GM19025 (cell line): ENCODE results near the gene FAM180A.

Experiments used
- ATAC-seq: cut with Tn5 transposase; IDR thresholded peaks from one replicate; pipeline ENCODE4 v1.9.1; 2021; ENCODE audit warnings: mild to moderate bottlenecking, low read depth, moderate library complexity; ENCODE audit not compliant: unreplicated experiment

FAM180A gene

DNA sequence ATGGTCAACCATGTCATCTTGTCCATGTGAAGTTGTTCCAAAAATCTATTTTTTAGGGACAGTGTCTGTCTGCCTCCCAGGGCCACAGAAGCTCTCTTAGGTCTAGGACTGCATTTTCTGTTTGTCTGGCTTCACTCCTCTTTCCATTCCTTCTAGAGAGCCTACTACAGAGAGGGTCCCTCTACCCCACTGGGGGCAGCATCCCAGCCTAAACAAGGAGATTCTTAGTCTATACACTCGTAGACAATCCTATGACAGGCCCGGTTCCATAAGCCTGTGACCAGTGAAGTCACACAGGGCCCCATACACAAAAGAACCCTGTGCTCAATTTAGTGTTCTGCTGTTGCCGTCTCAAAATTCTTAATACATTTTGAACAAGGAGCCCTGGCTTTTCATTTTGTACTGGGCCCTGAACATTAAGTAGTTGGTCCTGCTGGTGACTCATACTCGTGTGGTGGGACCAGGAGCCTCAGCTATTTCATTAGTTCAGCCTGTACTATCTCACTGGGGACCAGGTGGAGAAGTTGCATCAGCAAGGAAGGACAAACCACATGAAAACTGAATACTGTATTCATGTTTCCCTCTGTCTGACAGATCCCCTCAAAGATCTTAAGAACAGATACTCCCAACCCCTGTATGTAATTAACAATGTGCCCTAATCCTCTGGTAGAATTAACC is 23.5 kb upstream of the FAM180A start:
- ATAC-seq = no peak

GRCh38 chr7:135771051-135771450 is 22.4 kb upstream of the FAM180A start:
- no peak for ATAC-seq

DNA sequence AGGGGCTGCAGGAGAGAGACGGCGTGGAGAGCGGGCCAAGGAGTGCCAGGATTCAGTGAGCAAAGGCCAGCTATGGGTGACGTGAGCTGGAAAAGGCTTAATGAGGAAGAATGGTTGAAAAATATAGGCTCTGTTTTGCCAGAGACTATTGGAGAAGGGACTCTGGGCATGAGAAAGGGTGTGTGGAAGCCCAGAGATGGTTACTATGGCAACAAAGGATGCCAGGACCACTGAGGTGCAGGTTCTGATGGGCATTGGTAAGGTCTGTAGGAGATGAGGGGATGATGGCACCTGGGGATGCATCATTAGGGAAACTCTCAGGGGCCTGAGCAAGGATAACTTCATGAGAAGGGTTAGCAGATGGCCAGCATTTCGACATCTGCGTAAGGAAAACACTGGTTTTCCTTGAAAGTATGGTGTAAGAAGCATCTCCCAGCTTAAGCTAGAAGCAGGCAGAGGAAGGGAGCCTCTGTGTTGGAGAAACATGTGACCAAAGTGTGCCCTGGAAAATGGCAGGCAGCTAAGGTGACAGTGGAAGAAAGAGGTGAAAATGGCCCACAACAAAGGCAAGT is 21.6 kb upstream of the FAM180A start:
- no peak for ATAC-seq

DNA sequence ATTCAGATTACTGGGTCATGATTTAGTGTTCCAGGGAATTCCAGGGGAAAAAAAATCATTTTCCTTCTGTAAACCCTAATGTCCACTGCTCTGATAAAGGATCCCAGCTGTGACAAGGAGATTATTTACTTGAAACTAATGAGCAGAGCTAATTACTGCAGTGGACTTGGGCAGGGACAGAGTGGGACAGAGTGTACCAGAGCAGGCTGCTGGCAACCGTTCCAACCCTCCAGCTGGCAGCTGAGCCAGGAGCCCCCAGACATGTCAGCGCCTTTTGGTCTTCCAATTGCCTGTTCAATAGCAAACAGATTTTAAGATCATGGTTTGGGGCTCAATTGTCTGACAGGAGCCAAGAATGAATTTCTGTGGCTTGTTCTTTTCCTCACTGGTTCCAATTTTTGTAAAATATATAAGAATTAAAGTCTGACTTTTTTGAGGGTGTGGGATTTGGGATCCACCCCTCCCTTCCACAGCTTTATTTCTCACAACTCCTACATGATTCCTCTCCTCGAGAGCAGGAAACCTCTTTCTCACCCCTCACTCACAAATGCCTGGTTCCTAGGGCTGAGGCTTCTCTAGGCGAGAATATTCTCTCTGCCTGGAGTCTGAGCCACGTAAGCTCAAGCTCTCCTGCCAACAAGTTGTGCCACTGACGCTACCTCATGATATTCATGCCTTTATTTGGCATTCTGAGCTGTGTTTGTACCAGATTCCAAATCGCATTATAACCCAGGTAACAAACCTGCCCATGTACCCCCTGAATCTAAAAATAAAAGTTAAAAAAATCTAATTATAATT is 20.6 kb upstream of the FAM180A start:
- no peak for ATAC-seq

GRCh38 chr7:135768467-135768866 is 19.9 kb upstream of the FAM180A start:
- no peak for ATAC-seq

GRCh38 chr7:135768064-135768463 is 19.5 kb upstream of the FAM180A start:
- no peak for ATAC-seq

- ATAC-seq = no peak
Observed at GRCh38 chr7:135763261-135763660, 14.6 kb upstream of the FAM180A start.

GRCh38 chr7:135761751-135762488 is 13.3 kb upstream of the FAM180A start:
- no peak for ATAC-seq

- no peak for ATAC-seq
Observed at GRCh38 chr7:135759532-135759931, 10.9 kb upstream of the FAM180A start.

DNA sequence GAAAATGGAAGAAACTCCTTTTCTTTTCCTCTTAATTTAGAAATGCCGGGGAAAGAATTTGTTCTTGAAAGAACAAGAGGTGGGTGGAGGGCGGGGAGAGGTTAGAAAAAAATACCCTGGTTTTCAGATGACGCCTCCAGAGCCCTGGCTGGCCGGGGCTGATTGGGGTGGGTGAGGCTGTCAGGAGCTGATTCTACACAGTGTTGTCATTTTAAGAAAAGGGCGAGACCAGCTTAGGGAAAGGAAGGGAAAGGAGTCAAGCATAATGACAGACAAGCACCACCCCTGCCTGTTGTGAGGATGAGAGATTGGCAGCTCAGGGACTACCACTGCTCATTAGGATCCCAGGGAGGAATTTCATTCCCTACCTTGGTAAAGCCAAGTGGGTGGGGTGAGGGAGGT is 9.9 kb upstream of the FAM180A start:
- ATAC-seq = no peak

DNA sequence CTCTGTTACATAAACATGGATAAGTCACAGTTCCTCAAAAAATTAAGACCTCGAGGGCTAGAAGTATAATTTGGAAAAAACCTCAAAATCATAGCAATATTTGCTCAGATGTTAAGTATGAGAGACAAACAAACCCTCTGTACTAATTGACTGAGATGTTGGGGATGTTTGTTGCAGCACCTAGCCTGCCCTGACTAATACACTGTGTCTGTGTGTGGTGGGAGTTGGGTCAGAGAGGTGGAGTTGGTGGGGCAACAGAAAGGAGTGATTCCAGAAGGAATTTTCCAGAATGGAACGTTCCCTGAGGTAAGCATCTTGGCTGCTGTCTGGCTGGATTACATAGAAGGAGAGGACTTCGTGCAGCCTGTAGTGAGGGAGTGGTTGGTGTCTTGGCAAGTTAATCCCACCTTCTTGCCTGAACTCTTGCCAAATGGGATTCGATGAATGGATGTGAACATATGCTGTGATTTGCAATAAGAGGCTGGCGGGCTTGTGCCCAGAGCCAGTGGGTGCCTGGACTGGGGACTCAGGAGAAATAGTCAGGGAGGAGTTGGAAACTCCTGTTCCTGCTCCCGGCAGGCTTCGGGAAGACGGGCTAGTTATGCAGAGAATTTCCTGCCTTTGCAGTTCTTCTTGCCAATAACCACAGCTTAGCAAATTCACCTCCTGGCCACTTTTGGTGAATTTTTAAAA is 9.3 kb upstream of the FAM180A start:
- no peak for ATAC-seq

DNA sequence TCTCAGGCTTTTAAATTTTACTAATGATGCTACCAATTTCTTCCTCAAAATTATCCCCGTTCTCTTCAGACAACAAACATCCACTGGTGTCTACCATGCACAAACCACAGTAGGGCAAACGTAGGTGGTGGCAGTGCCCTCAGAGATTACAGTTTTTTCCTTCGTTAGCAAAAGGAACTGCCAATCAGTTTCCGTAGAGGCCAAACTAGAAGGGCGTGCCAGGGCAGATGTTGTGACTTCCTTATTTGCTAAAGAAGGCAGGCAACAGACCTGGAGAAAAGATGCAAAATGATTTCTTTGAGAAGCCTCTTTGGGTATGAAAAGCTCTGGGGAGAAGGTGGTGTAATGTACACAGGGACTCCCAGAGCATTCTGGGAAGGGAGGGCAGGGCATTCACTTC is 7.6 kb upstream of the FAM180A start:
- ATAC-seq = no peak

DNA sequence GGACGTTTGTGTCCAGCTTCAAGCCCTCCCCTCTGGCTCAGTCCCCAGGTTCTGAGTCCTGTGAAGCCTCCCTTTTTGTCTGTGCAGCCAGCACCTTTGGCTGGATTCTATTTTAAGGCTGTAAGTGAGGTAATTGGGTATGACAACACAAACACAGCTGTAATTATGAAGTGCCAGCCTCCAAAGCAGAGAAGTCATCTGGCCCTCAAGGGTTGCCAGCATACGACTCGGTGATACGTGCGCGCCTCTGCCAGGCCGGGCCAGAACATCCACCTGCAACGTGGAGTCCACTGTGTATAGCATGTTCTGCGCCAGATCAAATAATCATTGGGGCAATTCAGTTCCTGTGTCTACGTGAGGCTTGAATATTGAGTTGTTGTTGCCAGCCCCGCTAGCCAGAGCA is 6.7 kb upstream of the FAM180A start:
- no peak for ATAC-seq

DNA sequence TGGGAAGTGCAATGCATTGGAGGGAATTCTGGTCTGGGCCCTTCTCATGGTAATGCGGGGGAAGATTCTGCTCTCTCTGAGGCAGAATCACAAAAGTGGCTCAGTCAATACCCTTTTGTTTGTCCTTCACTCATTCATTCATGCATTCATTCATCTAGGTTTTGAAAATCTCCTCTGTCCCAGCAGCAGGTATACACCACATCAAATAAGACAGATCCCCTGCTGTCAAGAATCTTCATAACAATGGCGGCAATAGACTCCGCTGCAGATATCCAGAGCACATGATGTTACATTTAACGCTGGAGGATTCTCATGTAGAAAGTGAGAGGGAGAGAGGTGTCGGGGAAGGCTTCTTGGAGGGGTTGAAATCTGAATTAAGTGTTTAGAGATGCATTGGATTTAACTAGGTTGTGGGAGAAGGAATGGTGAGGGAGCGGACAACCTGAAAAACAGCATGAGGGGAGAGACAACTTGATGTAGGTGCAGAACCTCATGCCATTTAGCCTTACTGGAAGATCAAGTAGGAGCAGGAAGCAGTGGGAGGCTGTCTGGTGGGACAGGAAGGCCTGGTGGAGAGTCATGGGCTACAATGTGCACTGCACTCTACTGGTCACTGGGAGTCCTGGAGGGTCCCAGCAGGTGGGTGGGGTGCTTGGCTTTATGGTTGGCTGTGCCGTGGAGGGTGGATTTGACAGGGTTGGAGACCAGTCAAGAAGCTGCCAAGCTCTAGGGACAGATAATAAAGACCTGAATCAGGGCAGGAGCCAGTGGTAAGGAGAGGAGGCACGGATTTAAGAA is 5.2 kb upstream of the FAM180A start:
- ATAC-seq = no peak

DNA sequence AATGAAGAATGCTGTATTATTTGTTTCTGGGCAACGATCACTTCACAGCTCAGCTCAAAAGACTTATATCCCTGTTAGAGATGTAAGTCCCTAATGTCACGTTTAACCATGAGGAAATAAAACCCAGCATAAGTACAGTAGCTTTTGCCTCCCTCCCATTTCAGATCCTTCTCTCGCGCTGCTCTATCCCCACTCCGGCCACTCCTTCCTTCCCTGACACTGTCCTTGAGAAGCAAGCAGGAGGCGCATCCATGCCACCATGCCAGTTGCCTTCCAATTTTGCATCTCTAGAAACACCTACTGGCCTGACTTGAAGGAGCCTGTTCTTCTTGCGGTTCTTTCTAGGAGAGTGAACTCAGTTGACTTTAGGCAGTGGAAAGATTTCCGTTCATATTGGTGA is 1.2 kb downstream of the FAM180A start:
- ATAC-seq = no peak

DNA sequence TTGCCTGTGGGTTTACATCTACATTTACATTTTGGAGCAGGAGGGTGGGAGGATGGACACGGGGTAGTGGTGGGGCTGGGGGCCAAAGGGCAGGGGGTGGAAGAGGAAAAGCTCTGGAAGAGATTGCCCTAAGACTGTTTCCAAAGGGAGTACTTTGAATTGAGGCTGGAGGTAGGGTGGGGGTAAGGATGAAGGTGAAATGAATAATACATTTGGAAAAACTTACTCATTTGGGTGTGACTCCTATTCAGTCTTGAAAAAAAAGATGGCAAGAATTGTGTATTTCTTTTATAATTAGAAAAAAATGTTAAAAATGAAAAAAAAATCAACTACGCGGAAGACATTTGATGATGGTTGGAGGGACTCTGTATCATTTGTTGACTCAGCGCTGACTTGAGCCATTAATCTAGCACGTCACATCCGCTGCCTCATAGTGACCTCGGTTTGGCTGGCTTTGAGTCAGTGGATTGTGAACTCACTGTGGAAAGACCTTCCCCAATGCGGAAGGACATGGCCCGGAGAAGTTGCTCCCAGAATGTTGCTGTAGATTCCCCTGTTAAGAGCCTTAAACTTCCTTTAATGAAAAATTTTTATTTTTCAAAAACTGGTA is 2.8 kb downstream of the FAM180A start:
- ATAC-seq = no peak

DNA sequence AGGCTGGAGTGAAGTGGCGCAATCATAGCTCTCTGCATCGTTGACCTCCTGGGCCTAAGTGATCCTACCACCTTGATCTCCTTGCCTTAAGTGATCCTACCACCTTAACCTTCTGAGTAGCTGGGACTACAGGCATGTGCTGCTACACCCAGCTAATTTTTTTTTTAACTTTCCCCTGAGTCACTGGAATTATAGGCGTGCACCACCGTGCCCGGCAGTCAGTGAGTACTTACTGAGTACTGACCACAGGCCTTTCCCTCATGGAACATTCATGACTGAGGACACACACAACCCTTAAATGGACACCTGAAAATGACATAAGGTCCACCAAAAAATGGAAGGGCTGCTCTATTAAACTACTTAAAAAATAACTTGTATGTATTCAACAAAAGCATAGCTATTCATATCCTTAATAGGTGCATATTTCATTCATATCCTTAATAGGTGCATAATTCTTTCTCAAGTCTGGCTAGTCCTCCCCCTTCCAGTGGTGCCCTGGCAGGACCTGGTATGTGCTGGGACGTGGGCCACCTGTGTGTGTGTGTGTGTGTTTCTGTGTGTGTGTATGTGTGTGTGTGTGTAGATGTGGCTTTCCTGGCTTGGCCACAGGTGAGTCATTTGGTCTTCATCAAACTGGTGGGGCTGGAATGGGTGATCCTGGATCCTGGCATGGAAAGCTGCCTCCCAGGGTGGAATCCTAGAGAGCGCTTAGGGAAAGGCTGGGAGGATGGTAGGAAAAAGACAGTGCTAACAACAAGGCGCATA is 3.5 kb downstream of the FAM180A start:
- no peak for ATAC-seq

DNA sequence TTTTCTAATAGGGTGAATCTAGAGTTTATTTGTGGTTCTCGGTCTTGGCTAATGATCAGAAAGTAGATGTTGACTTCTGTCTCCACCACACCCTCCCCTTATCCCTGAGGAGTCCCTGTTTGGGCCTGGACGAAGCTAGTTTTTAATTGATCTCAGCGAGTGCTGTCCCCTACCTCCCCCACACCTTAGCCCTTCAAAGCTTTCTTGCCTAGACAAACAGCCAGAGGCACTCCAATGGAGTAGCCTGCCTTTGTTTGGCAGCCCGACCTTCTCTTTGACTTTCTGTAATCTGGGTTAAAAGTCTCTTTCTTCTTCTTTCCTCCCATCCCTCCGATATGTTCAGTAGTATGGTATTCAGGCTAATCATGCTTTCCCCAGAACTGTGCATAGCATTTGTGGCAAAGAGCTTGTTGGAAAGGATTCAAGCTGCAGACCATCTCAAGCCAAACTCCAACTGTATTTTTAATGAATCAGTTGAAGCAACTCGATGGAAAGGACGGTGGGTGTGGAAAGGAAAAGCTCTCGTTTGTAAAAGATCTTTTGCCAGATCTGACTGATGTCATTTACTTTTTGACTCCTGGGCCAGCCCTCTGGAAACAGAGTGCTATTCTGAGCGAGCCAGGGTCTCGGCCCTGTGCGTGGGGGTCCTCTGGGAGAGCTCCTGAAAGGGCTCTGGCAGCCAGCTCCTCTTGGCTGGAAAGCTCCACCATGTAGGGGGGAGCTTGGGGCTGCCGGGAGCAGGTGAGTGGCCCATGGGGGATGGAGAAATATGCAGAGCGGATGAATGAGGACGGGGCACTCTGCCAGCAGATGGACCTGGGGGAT is 4.5 kb downstream of the FAM180A start:
- no peak for ATAC-seq
